Measurements from ENCODE around the gene AK5. TPM values are rescaled to one million over a fixed set of nuclear protein-coding genes. Genes with fewer than 3 reads are reported as not detected.

Gene AK5
- total and polyA plus RNA-seq, 2 donors (not counting 1 experiment from before 2014, with no cell fraction given): 0.18 TPM; not detected in 1

GRCh38 chr1:77506771-77507170 lies 225.0 kb downstream of the AK5 start:
- H3K27me3 Mint-ChIP-seq: peaks cover 3% of the 10 kb centered on the region
- H4K20me1 ChIP-seq (ENCODE audit: control insufficient read depth, insufficient read depth, low read length, poor library complexity, severe bottlenecking): no peaks in the 10 kb centered on the region
- H2AFZ ChIP-seq (ENCODE audit: insufficient read depth, low read depth, low read length, poor library complexity, severe bottlenecking): no peak overlapping the region
- H3K9me3 ChIP-seq (ENCODE audit: control extremely low read depth in 1 of 3, control insufficient read depth in 2 of 3, insufficient read depth in 1 of 3, low read length in 2 of 3): no peaks in the 10 kb centered on the region
- H3K27ac Mint-ChIP-seq: no peak overlapping the region
- ATAC-seq (ENCODE audit: low read depth) (no peak), DNase-seq (no peak)
- WGBS (ENCODE audit: insufficient coverage): 97% methylated on average over 4 of the region's 4 CpGs
- H3K36me3 ChIP-seq (replicated peaks in 1 of 2; ENCODE audit: control extremely low read depth in 1 of 2, control insufficient read depth in 1 of 2, extremely low read depth in 1 of 2, insufficient read depth in 2 of 2, low read length in 1 of 2): no peaks in the 10 kb centered on the region
- H3K4me1 Mint-ChIP-seq: no peaks in the 10 kb centered on the region
- TF ChIP-seq EZH2 (IDR thresholded peaks at IDR 0.05; ENCODE audit: borderline replicate concordance, insufficient read depth, low read depth, low read length, poor library complexity, severe bottlenecking): no peak
- H3K4me3 ChIP-seq (ENCODE audit: control extremely low read depth in 1 of 5, extremely low read depth in 1 of 5, insufficient read depth in 1 of 5, low read depth in 2 of 5, low read length in 4 of 5): no peak overlapping the region
- H3K4me3 Mint-ChIP-seq: no peak overlapping the region
- H3K9me3 Mint-ChIP-seq (ENCODE audit: insufficient read depth): no peaks in the 10 kb centered on the region
- H3K27me3 ChIP-seq (replicated peaks in 1 of 4; ENCODE audit: control extremely low read depth in 1 of 4, control insufficient read depth in 3 of 4, insufficient read depth in 4 of 4, low read length in 3 of 4): no peaks in the 10 kb centered on the region
- H3K4me2 ChIP-seq (replicated peaks; ENCODE audit: low read depth, low read length, poor library complexity, severe bottlenecking): no peak overlapping the region
- CTCF ChIA-PET: no interaction called here
- H3K79me2 ChIP-seq (ENCODE audit: control insufficient read depth, insufficient read depth, low read length): no peaks in the 10 kb centered on the region
- H3K9ac ChIP-seq (ENCODE audit: low read length): no peak overlapping the region
- intact Hi-C loops (cut with micrococcal nuclease): no loop called here
- H3K27ac ChIP-seq (ENCODE audit: low read length in 2 of 2): no peak overlapping the region
- no peaks in the 10 kb centered on the region for H3K4me1 ChIP-seq (ENCODE audit: control insufficient read depth in 2 of 2, insufficient read depth in 2 of 2, low read length in 2 of 2)
- POLR2A ChIA-PET: no interaction called here

- Histone ChIP-seq H3K4me1 (ENCODE audit: control insufficient read depth in 2 of 2, insufficient read depth in 2 of 2, low read length in 2 of 2) (no peaks in the 10 kb centered on the region), H3K36me3 (replicated peaks in 1 of 2; ENCODE audit: control extremely low read depth in 1 of 2, control insufficient read depth in 1 of 2, extremely low read depth in 1 of 2, insufficient read depth in 2 of 2, low read length in 1 of 2) (no peaks in the 10 kb centered on the region), H3K79me2 (ENCODE audit: control insufficient read depth, insufficient read depth, low read length) (no peaks in the 10 kb centered on the region), H2AFZ (ENCODE audit: insufficient read depth, low read depth, low read length, poor library complexity, severe bottlenecking) (no peak overlapping the region), H3K9ac (ENCODE audit: low read length) (no peak overlapping the region), H3K9me3 (ENCODE audit: control extremely low read depth in 1 of 3, control insufficient read depth in 2 of 3, insufficient read depth in 1 of 3, low read length in 2 of 3) (no peaks in the 10 kb centered on the region), H3K27ac (ENCODE audit: low read length in 2 of 2) (no peak overlapping the region), H3K27me3 (replicated peaks in 1 of 4; ENCODE audit: control extremely low read depth in 1 of 4, control insufficient read depth in 3 of 4, insufficient read depth in 4 of 4, low read length in 3 of 4) (no peaks in the 10 kb centered on the region), H3K4me2 (replicated peaks; ENCODE audit: low read depth, low read length, poor library complexity, severe bottlenecking) (no peak overlapping the region), H4K20me1 (ENCODE audit: control insufficient read depth, insufficient read depth, low read length, poor library complexity, severe bottlenecking) (no peaks in the 10 kb centered on the region), H3K4me3 (ENCODE audit: control extremely low read depth in 1 of 5, extremely low read depth in 1 of 5, insufficient read depth in 1 of 5, low read depth in 2 of 5, low read length in 4 of 5) (no peak overlapping the region)
- ChIA-PET POLR2A (no interaction called here), CTCF (interaction anchor here (0.6 kb wide), 1 partner anchor 25 kb away, joined by 4 read pairs; no protein-coding TSS in a partner anchor)
- DNase-seq (no peak), ATAC-seq (ENCODE audit: low read depth) (no peak)
- H3K27ac Mint-ChIP-seq: no peak overlapping the region
- no peaks in the 10 kb centered on the region for H3K9me3 Mint-ChIP-seq (ENCODE audit: insufficient read depth)
- intact Hi-C loops (cut with micrococcal nuclease): no loop called here
- H3K27me3 Mint-ChIP-seq: peaks cover 3% of the 10 kb centered on the region
- no peaks in the 10 kb centered on the region for H3K4me1 Mint-ChIP-seq
- TF ChIP-seq EZH2 (IDR thresholded peaks at IDR 0.05; ENCODE audit: borderline replicate concordance, insufficient read depth, low read depth, low read length, poor library complexity, severe bottlenecking): no peak
- TF ChIP-seq, protein P1, sequence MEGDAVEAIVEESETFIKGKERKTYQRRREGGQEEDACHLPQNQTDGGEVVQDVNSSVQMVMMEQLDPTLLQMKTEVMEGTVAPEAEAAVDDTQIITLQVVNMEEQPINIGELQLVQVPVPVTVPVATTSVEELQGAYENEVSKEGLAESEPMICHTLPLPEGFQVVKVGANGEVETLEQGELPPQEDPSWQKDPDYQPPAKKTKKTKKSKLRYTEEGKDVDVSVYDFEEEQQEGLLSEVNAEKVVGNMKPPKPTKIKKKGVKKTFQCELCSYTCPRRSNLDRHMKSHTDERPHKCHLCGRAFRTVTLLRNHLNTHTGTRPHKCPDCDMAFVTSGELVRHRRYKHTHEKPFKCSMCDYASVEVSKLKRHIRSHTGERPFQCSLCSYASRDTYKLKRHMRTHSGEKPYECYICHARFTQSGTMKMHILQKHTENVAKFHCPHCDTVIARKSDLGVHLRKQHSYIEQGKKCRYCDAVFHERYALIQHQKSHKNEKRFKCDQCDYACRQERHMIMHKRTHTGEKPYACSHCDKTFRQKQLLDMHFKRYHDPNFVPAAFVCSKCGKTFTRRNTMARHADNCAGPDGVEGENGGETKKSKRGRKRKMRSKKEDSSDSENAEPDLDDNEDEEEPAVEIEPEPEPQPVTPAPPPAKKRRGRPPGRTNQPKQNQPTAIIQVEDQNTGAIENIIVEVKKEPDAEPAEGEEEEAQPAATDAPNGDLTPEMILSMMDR (IDR thresholded peaks at IDR 0.05): no peak
- H3K4me3 Mint-ChIP-seq: no peak overlapping the region
- WGBS (ENCODE audit: insufficient coverage): 100% methylated on average over 3 of the region's 3 CpGs
Measured at GRCh38 chr1:77509051-77509492, 227.3 kb downstream of the AK5 start.

All from B cell (primary cell).